Panc1 (cell line): ENCODE data around the gene SF3A2. TPM values are rescaled to one million over a fixed set of nuclear protein-coding genes. Genes with fewer than 3 reads are reported as not detected.
A peak's percentile ranks its signal among the peaks of the same experiment; 100 is the strongest.

Source experiments
- ATAC-seq: fragments of 200-7000 bp; cut with Tn5 transposase; 2 replicates; pipeline ENCODE4 v1.9.1; 2020; ENCODE audit warnings: mild to moderate bottlenecking, moderate library complexity
- BruUV-seq: library from RNA; stranded (reverse); fragments of 400-500 nt; replicated peaks from 2 replicates; lab custom pipeline; 2021; lab: Mats Ljungman, UMichigan
- CTCF ChIA-PET: fragments of 300-600 bp; sonication (Branson Sonifier 250); formaldehyde crosslinking; loops from one replicate; lab custom pipeline; 2022; ENCODE audit warnings: antibody characterized with exemption; lab: Charles Lee
- POLR2A ChIA-PET: fragments of 300-600 bp; sonication (Branson Sonifier 250); formaldehyde crosslinking; loops from one replicate; lab custom pipeline; 2022; ENCODE audit warnings: antibody characterized with exemption; lab: Charles Lee
- DNase-seq: peaks from one replicate; pipeline ENCODE4 v3.0.0-alpha.2; 2010; ENCODE audit warnings: low read depth, low spot score
- H3K27ac ChIP-seq: 2 replicates; pipeline ENCODE4 v1.5.1; 2011; ENCODE audit warnings: mild to moderate bottlenecking, low read length, inconsistent platforms
- H3K27me3 ChIP-seq: fragments of 200-500 bp; sonication (Bioruptor generic); 2 replicates; pipeline ENCODE4 v1.6.0; 2014; ENCODE audit warnings: low read length, inconsistent platforms; ENCODE audit not compliant: control insufficient read depth, insufficient read depth
- H3K36me3 ChIP-seq: fragments of 200-500 bp; sonication (Bioruptor generic); 2 replicates; pipeline ENCODE4 v1.5.1; 2014; ENCODE audit warnings: inconsistent platforms, mild to moderate bottlenecking, low read length, moderate library complexity; ENCODE audit not compliant: control insufficient read depth, insufficient read depth
- H3K4me1 ChIP-seq: 2 replicates; pipeline ENCODE4 v1.5.1; 2011; ENCODE audit warnings: inconsistent platforms, mild to moderate bottlenecking, low read length, moderate library complexity; ENCODE audit not compliant: control insufficient read depth, insufficient read depth
- H3K4me3 ChIP-seq, 2 experiments: 2 replicates each; pipeline ENCODE4 v1.5.1; 2011 to 2012; ENCODE audit warnings: low read depth in 2 of 2, low read length in 2 of 2, mild to moderate bottlenecking in 2 of 2, inconsistent platforms in 1 of 2, moderate library complexity in 1 of 2
- H3K9me3 ChIP-seq: fragments of 200-500 bp; sonication (Bioruptor generic); 2 replicates; pipeline ENCODE4 v1.5.1; 2014; ENCODE audit warnings: low read depth, mild to moderate bottlenecking, inconsistent platforms, low read length, moderate library complexity; ENCODE audit not compliant: control insufficient read depth, insufficient read depth
- POLR2AphosphoS5 ChIP-seq: IDR thresholded peaks from 2 replicates; pipeline ENCODE4 v1.6.1; 2012; ENCODE audit warnings: mild to moderate bottlenecking, low read depth, low read length, moderate library complexity
- SIN3A ChIP-seq: IDR thresholded peaks from 2 replicates; pipeline ENCODE4 v1.6.1; 2012; ENCODE audit warnings: low read depth, mild to moderate bottlenecking, low read length, moderate library complexity, borderline replicate concordance; ENCODE audit not compliant: insufficient read depth
- TCF7L2 ChIP-seq: IDR thresholded peaks from 2 replicates; pipeline ENCODE4 v1.6.1; 2011; ENCODE audit warnings: mild to moderate bottlenecking, low read depth, low read length, inconsistent platforms
- in situ Hi-C: cut with HindIII; loops from 2 replicates; pipeline ENCODE4 v1.10.0; 2016; ENCODE audit warnings: low sequenced_read_pairs, low pct_unique_long_range_greater_than_20kb
- intact Hi-C: fragments of 100-400 bp; cut with micrococcal nuclease; formaldehyde crosslinking; loops from one replicate; pipeline ENCODE4 v1.10.0; 2022; ENCODE audit not compliant: unreplicated experiment
- total RNA-seq: library from RNA; stranded (reverse); gene quantifications from one replicate; pipeline ENCODE4 v1.2.1, GENCODE V29; 2021; ENCODE audit not compliant: unreplicated experiment
- TF ChIP-seq, protein P1 (sequence below), 2 experiments: IDR thresholded peaks; 2 replicates each; pipeline ENCODE4 v1.6.1; 2011 to 2012; ENCODE audit warnings: low read depth in 2 of 2, control low read depth in 1 of 2, low read length in 1 of 2, mild to moderate bottlenecking in 1 of 2, moderate library complexity in 1 of 2; ENCODE audit not compliant: insufficient read depth in 1 of 2
- TF ChIP-seq, protein P2 (sequence below): fragments of 450-650 bp; IDR thresholded peaks from 2 replicates; pipeline ENCODE4 v1.5.1; 2017; ENCODE audit warnings: mild to moderate bottlenecking

The SF3A2 gene
- total RNA-seq, 1 experiment from 2014 or later = 103 TPM

GRCh38 chr19:2282062-2282861 is 45.6 kb downstream of the SF3A2 start, which contains the start of gene PEAK3:
PEAK3 (minus strand) TSS chr19:2282175; CDS start chr19:2280931, 1,244 bp downstream.
- no peaks in the 10 kb centered on the region for H3K9me3 ChIP-seq
- ATAC-seq (peak; percentile 44; the same call in 1 of the 2 replicates), DNase-seq (no peak)
- ChIA-PET POLR2A (interaction anchor here (0.7 kb wide), 2 partner anchors 47 to 318 kb away, joined by 3 read pairs; no protein-coding TSS in a partner anchor), CTCF (no interaction called here)
- no peak for TF ChIP-seq SIN3A
- TF ChIP-seq, protein P1, sequence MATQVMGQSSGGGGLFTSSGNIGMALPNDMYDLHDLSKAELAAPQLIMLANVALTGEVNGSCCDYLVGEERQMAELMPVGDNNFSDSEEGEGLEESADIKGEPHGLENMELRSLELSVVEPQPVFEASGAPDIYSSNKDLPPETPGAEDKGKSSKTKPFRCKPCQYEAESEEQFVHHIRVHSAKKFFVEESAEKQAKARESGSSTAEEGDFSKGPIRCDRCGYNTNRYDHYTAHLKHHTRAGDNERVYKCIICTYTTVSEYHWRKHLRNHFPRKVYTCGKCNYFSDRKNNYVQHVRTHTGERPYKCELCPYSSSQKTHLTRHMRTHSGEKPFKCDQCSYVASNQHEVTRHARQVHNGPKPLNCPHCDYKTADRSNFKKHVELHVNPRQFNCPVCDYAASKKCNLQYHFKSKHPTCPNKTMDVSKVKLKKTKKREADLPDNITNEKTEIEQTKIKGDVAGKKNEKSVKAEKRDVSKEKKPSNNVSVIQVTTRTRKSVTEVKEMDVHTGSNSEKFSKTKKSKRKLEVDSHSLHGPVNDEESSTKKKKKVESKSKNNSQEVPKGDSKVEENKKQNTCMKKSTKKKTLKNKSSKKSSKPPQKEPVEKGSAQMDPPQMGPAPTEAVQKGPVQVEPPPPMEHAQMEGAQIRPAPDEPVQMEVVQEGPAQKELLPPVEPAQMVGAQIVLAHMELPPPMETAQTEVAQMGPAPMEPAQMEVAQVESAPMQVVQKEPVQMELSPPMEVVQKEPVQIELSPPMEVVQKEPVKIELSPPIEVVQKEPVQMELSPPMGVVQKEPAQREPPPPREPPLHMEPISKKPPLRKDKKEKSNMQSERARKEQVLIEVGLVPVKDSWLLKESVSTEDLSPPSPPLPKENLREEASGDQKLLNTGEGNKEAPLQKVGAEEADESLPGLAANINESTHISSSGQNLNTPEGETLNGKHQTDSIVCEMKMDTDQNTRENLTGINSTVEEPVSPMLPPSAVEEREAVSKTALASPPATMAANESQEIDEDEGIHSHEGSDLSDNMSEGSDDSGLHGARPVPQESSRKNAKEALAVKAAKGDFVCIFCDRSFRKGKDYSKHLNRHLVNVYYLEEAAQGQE (IDR thresholded peaks at IDR 0.05; ENCODE audit: insufficient read depth in 1 of 2, low read depth in 2 of 2, low read length in 1 of 2) = no peak
- no peak for TF ChIP-seq TCF7L2
- TF ChIP-seq POLR2AphosphoS5 = no peak
- TF ChIP-seq, protein P2, sequence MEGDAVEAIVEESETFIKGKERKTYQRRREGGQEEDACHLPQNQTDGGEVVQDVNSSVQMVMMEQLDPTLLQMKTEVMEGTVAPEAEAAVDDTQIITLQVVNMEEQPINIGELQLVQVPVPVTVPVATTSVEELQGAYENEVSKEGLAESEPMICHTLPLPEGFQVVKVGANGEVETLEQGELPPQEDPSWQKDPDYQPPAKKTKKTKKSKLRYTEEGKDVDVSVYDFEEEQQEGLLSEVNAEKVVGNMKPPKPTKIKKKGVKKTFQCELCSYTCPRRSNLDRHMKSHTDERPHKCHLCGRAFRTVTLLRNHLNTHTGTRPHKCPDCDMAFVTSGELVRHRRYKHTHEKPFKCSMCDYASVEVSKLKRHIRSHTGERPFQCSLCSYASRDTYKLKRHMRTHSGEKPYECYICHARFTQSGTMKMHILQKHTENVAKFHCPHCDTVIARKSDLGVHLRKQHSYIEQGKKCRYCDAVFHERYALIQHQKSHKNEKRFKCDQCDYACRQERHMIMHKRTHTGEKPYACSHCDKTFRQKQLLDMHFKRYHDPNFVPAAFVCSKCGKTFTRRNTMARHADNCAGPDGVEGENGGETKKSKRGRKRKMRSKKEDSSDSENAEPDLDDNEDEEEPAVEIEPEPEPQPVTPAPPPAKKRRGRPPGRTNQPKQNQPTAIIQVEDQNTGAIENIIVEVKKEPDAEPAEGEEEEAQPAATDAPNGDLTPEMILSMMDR = no peak
- no peaks in the 10 kb centered on the region for H3K4me1 ChIP-seq
- H3K27me3 ChIP-seq = no peaks in the 10 kb centered on the region
- BruUV-seq = no TSS peak
- intact Hi-C loops (no loop called here), in situ Hi-C loops (no loop called here)
- no peak within 1 kb of the TSS for H3K4me3 ChIP-seq
- no peak within 1 kb of the TSS for H3K27ac ChIP-seq
- H3K36me3 ChIP-seq = no peaks in the 10 kb centered on the region

GRCh38 chr19:2282862-2283237 is 46.2 kb downstream of the SF3A2 start:
- BruUV-seq = no TSS peak
- POLR2A ChIA-PET = interaction anchor here (0.7 kb wide), 2 partner anchors 48 to 317 kb away, joined by 3 read pairs; no protein-coding TSS in a partner anchor
- Histone ChIP-seq H3K4me1 (no peaks in the 10 kb centered on the region), H3K4me3 (no peak overlapping the region), H3K27ac (no peak overlapping the region), H3K9me3 (no peaks in the 10 kb centered on the region), H3K36me3 (no peaks in the 10 kb centered on the region), H3K27me3 (no peaks in the 10 kb centered on the region)
- no peak for DNase-seq
- intact Hi-C loops = no loop called here
- no peak for ATAC-seq
- no peak for TF ChIP-seq POLR2AphosphoS5
- CTCF ChIA-PET = no interaction called here
- in situ Hi-C loops = no loop called here
